ENCODE measurements around the gene STAMBP.

DNA sequence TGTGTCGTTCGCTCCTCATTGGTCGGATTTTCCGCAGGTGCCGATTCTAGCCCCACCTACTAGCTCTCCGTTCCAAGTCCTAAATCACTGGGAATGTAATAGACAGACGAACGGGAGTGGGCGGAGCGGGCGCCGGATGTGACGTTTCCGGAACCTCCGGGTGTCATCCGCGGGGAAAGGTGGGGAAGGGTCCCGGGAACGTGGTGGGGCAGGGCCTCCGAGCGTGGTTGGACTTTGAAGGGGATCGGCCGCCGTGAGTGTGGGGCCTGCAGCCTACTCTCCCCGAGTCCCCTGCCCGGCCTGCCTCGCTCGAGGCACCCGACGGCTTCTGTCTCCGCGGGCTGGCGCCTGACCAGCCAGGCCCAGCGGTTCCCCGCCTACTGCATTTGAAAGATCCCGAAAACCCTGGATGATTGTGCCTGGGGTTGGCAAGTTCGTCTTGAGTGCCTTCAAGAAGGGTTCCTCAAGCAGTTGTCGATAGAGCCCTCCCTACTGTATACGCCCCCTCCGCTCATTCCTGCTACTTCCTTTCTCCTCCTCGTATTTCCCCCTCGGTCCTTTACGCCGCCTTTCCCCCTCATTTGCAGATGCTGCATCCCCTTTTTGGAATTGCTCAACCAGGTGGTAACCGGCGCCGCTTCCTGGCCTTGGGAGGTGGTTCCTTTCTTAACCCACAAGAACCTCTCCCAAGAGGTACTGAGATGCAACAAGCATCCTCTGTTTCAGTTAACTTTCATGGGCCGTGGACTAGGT, at the start of gene STAMBP:
- TF ChIP-seq, protein P1, sequence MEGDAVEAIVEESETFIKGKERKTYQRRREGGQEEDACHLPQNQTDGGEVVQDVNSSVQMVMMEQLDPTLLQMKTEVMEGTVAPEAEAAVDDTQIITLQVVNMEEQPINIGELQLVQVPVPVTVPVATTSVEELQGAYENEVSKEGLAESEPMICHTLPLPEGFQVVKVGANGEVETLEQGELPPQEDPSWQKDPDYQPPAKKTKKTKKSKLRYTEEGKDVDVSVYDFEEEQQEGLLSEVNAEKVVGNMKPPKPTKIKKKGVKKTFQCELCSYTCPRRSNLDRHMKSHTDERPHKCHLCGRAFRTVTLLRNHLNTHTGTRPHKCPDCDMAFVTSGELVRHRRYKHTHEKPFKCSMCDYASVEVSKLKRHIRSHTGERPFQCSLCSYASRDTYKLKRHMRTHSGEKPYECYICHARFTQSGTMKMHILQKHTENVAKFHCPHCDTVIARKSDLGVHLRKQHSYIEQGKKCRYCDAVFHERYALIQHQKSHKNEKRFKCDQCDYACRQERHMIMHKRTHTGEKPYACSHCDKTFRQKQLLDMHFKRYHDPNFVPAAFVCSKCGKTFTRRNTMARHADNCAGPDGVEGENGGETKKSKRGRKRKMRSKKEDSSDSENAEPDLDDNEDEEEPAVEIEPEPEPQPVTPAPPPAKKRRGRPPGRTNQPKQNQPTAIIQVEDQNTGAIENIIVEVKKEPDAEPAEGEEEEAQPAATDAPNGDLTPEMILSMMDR (conservative IDR thresholded peaks at IDR 0.05; ENCODE audit: low read length) = no peak
- TF ChIP-seq EZH2phosphoT487 (IDR thresholded peaks at IDR 0.05; ENCODE audit: borderline replicate concordance) = no peak

Measured in Loucy (cell line).